Left renal cortex interstitium (tissue), 4 donors: ENCODE results near the gene UBE2G1. TPM values are rescaled to one million over a fixed set of nuclear protein-coding genes. Genes with fewer than 3 reads are reported as not detected.

Experiments
- DNase-seq, 4 donors: peaks; one replicate each; pipeline ENCODE4 v3.0.0-alpha.2; 2013; ENCODE audit warnings: low read depth in 4 of 4, low spot score in 2 of 4, missing footprints in 1 of 4
- polyA plus RNA-seq, 4 donors: library from polyadenylated mRNA; unstranded; fragments of 120-200 nt; gene quantifications; one replicate each; pipeline ENCODE4 v1.2.1, GENCODE V29; 2013; ENCODE audit not compliant: insufficient read length in 4 of 4

UBE2G1 gene
- polyA plus RNA-seq, 4 donors = 55.5 to 60.4 (median 57.4) TPM

DNA sequence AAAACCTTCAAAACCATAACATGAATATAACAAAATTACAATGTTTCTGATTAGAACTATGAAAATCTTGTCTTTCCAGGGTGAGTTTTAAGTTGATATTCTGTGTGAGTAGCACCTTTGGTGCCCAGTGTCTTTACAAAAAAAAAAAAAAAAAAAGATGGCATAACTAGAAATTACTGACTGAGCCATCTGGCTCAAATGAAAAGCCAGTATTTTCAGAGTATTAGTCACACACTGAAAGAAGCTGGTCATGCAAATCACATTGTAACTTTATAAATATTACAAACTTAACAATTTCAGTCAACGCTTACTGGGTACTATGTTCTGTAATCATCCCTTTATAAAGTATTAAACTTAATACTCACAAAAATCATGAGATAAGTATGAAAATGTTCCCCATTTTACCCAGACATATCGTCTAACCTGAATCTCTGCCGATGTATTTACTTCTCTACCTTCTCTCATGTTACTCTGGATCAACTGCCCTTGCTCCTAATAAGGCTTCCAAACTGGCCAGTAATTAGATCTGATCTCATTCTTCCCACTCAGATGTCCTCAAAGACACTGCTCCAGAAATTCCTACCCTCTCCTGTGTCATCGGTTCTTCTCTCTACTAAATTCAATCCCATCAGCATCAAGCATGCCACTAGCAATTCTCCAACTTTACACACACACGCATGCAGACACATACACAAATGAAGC is 25.4 kb downstream of the UBE2G1 start:
- no peak for DNase-seq

DNA sequence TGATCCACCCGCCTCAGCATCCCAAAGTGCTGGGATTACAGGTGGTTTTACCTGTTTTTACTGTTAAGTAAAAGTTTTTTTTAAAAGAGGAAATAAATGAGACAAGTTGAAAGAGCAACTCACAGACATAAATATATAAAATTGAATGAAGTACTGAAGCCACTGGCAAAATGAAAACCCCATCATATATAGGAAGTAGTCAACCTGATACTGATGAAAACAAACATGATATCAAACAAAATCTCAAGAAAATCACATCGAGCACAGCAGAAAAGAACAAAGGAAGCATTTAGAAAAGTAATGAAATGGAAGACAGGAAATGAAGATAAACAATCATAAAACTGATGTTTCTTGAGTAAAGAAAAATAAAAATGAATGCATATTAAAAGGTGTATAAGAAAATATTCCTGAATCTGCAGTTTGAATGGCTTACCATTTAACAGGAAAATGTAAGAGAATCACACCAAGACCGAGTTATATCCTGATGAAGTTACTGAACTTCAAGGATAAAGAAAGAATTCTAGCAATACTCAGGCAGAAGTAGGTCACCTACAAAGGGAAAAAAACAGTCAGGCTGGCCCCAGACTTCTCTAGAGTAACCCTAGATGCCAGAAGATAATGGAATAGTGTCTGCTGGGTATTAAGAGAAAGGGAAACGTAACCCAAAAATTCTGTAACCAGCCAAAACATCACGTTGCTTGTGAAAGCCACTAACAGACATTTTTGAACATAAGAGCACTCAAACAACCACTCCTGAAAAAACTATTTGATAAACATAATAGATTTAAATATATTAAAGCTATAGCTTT is 31.5 kb downstream of the UBE2G1 start:
- no peak for DNase-seq

- DNase-seq = no peak
These were observed 32.1 kb downstream of the UBE2G1 start for GRCh38 chr17:4334332-4334731.

DNA sequence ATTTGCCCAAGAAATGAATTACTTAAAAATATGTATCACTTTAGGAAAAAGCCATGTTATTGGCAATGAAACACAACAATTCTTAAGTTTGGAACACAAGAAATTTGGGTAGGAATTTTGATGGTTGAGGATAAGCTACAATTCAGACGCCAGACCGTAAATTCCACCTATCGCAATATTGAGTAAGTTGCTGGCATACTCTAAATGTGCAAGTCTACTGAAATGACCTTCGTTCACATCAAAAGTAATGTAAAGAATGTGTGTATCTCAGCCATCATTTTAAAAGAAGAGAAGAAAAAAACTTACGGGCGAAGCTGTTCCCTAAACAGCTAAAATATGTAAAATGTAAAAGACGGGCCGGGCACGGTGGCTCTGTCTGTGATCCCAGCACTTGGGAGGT is 33.4 kb downstream of the UBE2G1 start:
- no peak for DNase-seq

- DNase-seq = no peak
These were observed 34.0 kb downstream of the UBE2G1 start for GRCh38 chr17:4332296-4332970.

DNA sequence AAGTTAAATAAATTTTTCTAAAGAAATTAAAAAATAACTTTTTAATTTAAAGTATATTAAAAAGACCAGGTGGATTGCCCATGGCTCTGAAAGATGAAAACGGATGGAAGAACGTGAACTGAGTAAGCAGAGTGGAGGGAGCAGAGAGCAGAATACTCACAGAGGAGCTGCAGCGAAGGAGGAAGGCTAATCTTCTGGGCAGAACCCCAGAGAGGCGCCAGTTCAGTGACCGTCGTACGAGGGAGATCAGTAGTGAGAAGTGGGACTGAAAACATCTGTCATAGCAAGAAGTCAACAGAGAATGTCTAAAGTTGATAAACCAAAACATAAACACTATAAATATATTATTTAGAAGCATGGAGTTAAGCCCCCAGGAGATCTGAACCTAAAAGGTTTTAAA is 34.9 kb downstream of the UBE2G1 start:
- DNase-seq = no peak

DNA sequence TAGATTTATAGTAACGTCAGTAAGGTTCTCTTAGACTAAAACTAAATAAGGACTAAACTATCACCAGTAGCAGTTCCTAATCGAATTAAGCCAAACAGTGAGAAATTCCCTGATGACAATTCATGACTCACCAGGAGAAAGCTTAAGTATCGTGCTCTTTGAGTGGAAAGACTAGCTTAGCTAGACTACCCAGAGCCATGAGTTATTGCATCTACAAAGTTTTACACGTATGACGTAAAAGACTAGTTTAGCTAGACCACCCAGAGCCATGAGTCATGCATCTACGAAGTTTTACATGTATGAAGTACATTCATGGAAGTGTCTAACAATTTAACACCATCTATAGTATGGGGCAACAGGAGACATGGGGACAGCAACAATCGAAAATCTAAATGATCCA is 36.6 kb downstream of the UBE2G1 start:
- no peak for DNase-seq

DNA sequence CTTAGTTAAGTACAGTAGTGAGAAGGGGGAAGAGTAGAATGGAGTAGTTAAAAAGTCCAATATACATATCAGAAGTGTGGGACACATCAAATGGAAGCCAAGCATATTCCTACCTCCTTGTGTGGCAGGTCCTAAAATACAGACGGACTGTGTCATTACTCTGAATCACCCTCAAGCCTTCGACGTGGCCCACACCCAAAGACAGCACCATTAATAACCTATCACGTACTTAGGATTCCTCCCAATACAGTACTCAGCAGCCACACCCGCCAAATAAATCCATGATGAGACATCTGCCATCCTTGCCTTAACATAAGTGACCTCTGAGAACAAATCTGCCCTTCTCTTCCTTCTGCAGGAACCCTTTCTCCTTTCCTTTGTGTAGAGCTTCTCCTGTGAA is 38.9 kb downstream of the UBE2G1 start:
- DNase-seq = no peak

- DNase-seq = no peak
These were observed 39.9 kb downstream of the UBE2G1 start for GRCh38 chr17:4326608-4327007.

- no peak for DNase-seq
These were observed 40.4 kb downstream of the UBE2G1 start for GRCh38 chr17:4326112-4326511.

DNA sequence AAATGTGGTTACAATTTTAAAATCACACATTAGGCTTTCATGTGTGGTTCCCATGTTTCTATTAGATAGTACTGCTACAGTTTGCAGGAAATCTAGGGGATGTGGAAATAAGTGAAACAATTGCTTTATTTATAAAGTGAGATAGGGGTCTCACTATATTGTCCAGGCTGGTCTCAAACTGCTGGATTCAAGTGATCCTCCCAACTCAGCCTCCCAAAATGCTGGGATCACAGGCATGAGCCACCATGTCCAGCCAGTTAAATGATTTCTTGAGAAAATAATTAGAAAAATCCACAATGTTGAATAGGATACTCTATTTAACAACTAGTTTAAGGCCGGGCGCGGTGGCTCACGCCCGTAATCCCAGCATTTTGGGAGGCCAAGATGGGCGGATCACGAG is 42.0 kb downstream of the UBE2G1 start:
- DNase-seq = no peak

GRCh38 chr17:4319221-4319620 is 47.3 kb downstream of the UBE2G1 start:
- no peak for DNase-seq

- no peak for DNase-seq
These were observed 47.9 kb downstream of the UBE2G1 start for GRCh38 chr17:4318596-4318995.

- DNase-seq = no peak
These were observed 48.3 kb downstream of the UBE2G1 start for GRCh38 chr17:4318186-4318585.

DNA sequence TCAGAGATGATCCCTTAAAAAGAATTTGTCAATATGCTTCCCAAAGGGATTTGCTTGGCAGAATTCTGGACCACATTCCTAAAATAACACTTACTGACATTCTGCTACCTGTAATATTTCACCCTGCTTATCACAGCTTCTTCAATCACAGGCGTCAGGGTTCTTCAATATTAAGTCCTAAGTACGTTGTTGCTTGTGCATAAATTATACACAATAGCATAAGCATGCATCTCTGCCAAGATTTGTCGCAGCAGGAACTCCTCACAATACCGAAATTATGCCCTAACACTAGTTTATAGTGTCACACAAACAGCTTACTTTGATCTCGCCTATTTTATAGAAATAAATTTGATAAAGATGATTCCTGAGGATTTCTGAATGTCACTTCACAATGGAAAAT is 48.9 kb downstream of the UBE2G1 start:
- DNase-seq = no peak

GRCh38 chr17:4316648-4317047 is 49.8 kb downstream of the UBE2G1 start:
- no peak for DNase-seq

- no peak for DNase-seq
These were observed 51.9 kb downstream of the UBE2G1 start for GRCh38 chr17:4314618-4315017.

DNA sequence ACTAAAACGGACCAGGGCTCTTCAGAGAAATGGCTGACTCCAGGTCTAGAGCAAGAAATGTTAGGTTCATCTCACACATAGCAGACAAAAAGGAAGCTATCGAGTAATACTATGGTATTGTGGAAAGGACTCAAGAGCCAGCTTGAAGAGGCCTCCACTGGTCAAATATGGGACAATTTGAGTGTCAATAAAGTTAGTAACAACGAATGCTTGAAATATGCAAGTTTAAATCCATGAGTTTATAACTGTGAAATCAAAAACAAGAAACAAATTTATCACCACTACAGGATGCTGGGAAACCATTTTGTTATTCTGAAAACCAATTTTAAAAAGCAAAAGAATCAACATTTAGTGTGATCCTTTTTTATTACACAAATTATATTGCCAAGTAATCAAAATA is 52.3 kb downstream of the UBE2G1 start:
- DNase-seq = no peak

GRCh38 chr17:4313221-4314114 is 53.0 kb downstream of the UBE2G1 start:
- no peak for DNase-seq

DNA sequence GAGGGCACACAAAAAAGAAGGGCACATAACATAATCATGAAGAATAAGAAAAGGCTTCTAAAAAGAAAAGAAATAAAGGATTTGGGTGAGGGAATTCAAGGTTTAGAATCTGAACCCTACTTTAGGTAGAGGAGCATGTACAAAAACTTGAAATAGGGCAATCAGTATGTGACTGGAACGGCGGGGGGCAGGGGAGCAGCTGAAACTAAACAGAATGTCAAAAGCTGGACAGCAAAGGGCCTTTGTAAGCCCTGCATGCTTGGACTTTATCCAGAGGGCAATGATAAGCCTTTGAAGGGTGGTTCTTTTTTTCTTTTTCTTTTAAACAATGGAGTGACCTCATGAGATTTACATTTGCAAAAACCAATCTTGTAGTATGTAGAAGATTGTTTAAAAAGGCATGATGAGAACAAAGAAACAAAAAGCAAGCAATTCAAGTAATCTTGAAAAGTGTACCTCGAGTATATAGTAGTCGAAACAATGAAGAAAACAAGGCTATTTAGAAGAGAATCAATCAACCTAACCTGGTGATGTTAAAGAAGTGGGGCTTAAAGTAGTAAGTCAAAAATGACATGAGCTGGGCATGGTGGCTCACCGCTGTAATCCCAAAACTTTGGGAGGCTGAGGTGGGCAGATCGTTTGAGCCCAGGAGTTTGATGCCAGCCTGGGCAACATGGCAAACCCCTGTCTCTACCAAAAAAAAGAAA is 56.0 kb downstream of the UBE2G1 start:
- no peak for DNase-seq
